Body of pancreas (tissue), 4 donors: Measurements from ENCODE around the gene BICRA. TPM values are rescaled to one million over a fixed set of nuclear protein-coding genes. Genes with fewer than 3 reads are reported as not detected.

Experiments
- ATAC-seq: fragments of 150-250 bp; one replicate; pipeline ENCODE4 v1.9.1; 2016
- DNase-seq, 4 donors: peaks; one replicate each; pipeline ENCODE4 v3.0.0-alpha.2; 2019
- H3K27ac ChIP-seq, 4 donors: fragments of 200-600 bp; sonication (generic); 1 replicate in 3 of 4; 2 replicates in 1 of 4; pipeline versions ENCODE4 v1.5.1 to v1.6.1; 2016 to 2019; ENCODE audit warnings: mild to moderate bottlenecking in 1 of 4, mixed read lengths in 1 of 4, moderate library complexity in 1 of 4
- H3K27me3 ChIP-seq, 2 donors: fragments of 200-600 bp; sonication (generic); one replicate each; pipeline ENCODE4 v1.6.0; 2016; ENCODE audit warnings: mild to moderate bottlenecking in 1 of 2
- H3K36me3 ChIP-seq, 2 donors: fragments of 200-600 bp; sonication (generic); replicated peaks in 1 of 2; 2 replicates each; pipeline ENCODE4 v1.5.1; 2016; ENCODE audit warnings: low read depth in 2 of 2; ENCODE audit not compliant: insufficient read depth in 1 of 2
- H3K4me1 ChIP-seq: fragments of 200-600 bp; sonication (generic); one replicate; pipeline ENCODE4 v1.6.0; 2016
- H3K4me3 ChIP-seq, 2 donors: fragments of 200-600 bp; sonication (generic); 1 replicate in 1 of 2; 2 replicates in 1 of 2; pipeline ENCODE4 v1.5.1; 2016 to 2019
- H3K9me3 ChIP-seq, 3 donors: fragments of 200-600 bp; sonication (generic); 1 replicate in 2 of 3; 2 replicates in 1 of 3; pipeline ENCODE4 v1.5.1; 2016
- POLR2A ChIP-seq, 3 donors: fragments of 450-650 bp; IDR thresholded peaks; one replicate each; pipeline ENCODE4 v1.6.1; 2016; ENCODE audit warnings: antibody characterized with exemption in 3 of 3, mild to moderate bottlenecking in 2 of 3
- WGBS, 2 donors: methylation state at CpG; one replicate each; pipeline ENCODE4 v1.1.5; 2017; 5-methylcytosine and 5-hydroxymethylcytosine counted together
- intact Hi-C: fragments of 100-400 bp; cut with DNase I; formaldehyde crosslinking; loops from one replicate; pipeline ENCODE4 v1.15.1; 2023
- total RNA-seq, 2 donors: library from RNA; depleted of rRNA; stranded (reverse); fragments of >200 nt; gene quantifications; one replicate each; pipeline ENCODE4 v1.1.0, GENCODE V29; 2016
- TF ChIP-seq, protein P1 (sequence below), 7 experiments: fragments of 450-650 bp in 4 of 7; fragments of 200-600 bp in 3 of 7; sonication (generic) in 3 of 7; IDR thresholded peaks; one replicate each; pipeline ENCODE4 v1.5.1; 2016 to 2019; ENCODE audit warnings: antibody characterized with exemption in 7 of 7

BICRA gene
- total RNA-seq, 2 donors from 2014 or later: 2.6 to 26.4 TPM

DNA sequence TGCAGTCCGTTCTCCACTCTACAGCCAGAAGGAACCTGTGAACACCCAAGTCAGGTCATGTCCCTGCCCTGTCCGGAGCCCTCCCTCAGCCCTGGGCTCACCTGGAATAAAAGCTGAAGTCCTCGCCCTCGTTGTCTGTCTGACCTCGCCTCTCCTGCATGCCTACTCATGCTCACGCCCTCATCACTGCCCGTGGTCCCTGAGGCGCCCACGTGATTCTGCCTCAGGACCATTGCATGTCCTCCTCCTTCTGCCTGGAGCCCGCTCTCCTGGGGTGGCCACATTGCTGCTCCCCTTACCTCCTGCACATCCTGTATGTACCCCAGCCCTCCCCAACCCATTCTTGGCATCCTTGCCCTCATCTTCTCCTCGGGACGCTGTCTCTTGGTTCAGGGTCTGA lies 42.2 kb downstream of the BICRA start:
- ATAC-seq (no peak), DNase-seq (no peak)
- Histone ChIP-seq H3K9me3 (no peaks in the 10 kb centered on the region), H3K36me3 (no peaks in the 10 kb centered on the region), H3K4me3 (no peak overlapping the region), H3K27ac (no peak overlapping the region), H3K27me3 (no peaks in the 10 kb centered on the region), H3K4me1 (peaks cover 13% of the 10 kb centered on the region)
- 95% methylated on average over 12 of the region's 12 CpGs for WGBS, 2 donors
- TF ChIP-seq, protein P1, sequence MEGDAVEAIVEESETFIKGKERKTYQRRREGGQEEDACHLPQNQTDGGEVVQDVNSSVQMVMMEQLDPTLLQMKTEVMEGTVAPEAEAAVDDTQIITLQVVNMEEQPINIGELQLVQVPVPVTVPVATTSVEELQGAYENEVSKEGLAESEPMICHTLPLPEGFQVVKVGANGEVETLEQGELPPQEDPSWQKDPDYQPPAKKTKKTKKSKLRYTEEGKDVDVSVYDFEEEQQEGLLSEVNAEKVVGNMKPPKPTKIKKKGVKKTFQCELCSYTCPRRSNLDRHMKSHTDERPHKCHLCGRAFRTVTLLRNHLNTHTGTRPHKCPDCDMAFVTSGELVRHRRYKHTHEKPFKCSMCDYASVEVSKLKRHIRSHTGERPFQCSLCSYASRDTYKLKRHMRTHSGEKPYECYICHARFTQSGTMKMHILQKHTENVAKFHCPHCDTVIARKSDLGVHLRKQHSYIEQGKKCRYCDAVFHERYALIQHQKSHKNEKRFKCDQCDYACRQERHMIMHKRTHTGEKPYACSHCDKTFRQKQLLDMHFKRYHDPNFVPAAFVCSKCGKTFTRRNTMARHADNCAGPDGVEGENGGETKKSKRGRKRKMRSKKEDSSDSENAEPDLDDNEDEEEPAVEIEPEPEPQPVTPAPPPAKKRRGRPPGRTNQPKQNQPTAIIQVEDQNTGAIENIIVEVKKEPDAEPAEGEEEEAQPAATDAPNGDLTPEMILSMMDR (IDR thresholded peaks at IDR 0.05): no peak
- TF ChIP-seq POLR2A (IDR thresholded peaks at IDR 0.05): no peak
- intact Hi-C loops: loop anchor here (5.0 kb wide), 1 partner anchor 39 kb away; no protein-coding TSS in a partner anchor

DNA sequence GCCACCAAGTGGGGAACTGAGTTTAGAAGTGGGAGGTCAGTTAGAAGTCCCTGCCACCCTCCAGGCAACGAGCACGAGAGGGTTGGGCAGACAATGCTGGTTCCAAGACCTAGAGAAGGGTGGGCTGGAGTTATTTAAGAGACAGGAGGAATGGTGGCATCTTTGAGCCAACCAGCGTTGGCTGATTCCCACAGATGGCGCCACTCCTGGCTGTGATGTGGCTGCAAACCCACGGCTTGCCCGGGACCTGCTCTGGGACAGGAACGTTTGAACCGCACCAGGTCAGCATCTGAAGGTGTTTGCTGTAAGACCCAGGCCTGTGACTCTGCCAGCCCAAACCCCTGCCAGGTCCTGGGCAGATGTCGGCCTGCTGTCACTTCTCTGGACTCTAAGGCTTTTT lies 42.8 kb downstream of the BICRA start:
- Histone ChIP-seq H3K36me3 (no peaks in the 10 kb centered on the region), H3K27me3 (no peaks in the 10 kb centered on the region), H3K4me1 (peaks cover 13% of the 10 kb centered on the region), H3K27ac (no peak overlapping the region), H3K9me3 (no peaks in the 10 kb centered on the region), H3K4me3 (no peak overlapping the region)
- DNase-seq (no peak), ATAC-seq (no peak)
- intact Hi-C loops: loop anchor here (5.0 kb wide), 1 partner anchor 39 kb away; no protein-coding TSS in a partner anchor
- TF ChIP-seq, protein P1 (IDR thresholded peaks at IDR 0.05): no peak
- no peak for TF ChIP-seq POLR2A (IDR thresholded peaks at IDR 0.05)
- WGBS, 2 donors: 79 to 83% methylated on average over 9 of the region's 9 CpGs

DNA sequence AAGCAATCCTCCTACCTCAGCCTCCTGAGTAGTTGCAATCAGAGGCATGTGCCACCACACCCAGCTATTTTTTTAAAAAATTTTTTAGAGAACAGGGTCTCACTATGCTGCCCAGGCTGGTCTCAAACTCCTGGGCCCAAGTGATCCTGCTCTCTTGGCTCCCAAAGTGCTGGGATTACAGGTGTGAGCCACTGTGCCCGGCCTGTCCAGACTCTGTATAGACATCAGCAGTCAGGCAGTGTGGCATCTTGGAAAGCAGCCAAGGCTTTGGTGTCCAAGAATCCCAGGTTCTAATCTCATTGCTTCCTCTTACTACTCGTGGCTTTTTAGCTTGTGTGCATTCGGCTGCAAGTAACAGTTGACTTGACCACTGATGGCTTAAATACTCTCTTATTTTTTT lies 43.4 kb downstream of the BICRA start:
- peaks cover 13% of the 10 kb centered on the region for H3K4me1 ChIP-seq
- H3K27ac ChIP-seq: no peak overlapping the region
- WGBS, 2 donors: 58 to 61% methylated on average over 2 to 3 of the region's 3 CpGs
- intact Hi-C loops: loop anchor here (5.0 kb wide), 1 partner anchor 40 kb away; no protein-coding TSS in a partner anchor
- no peaks in the 10 kb centered on the region for H3K27me3 ChIP-seq
- H3K36me3 ChIP-seq: no peaks in the 10 kb centered on the region
- no peaks in the 10 kb centered on the region for H3K9me3 ChIP-seq
- TF ChIP-seq POLR2A (IDR thresholded peaks at IDR 0.05): no peak
- TF ChIP-seq, protein P1 (IDR thresholded peaks at IDR 0.05): no peak
- no peak for ATAC-seq
- peak in 1 of 4 donors; percentile 39 for DNase-seq
- H3K4me3 ChIP-seq: no peak overlapping the region

GRCh38 chr19:47653856-47654255 lies 44.9 kb downstream of the BICRA start:
- Histone ChIP-seq H3K36me3 (no peaks in the 10 kb centered on the region), H3K27ac (no peak overlapping the region), H3K4me3 (no peak overlapping the region), H3K9me3 (no peaks in the 10 kb centered on the region), H3K4me1 (peaks cover 3% of the 10 kb centered on the region), H3K27me3 (no peaks in the 10 kb centered on the region)
- DNase-seq: no peak
- intact Hi-C loops: loop anchor here (5.0 kb wide), 1 partner anchor 42 kb away; no protein-coding TSS in a partner anchor
- TF ChIP-seq, protein P1 (IDR thresholded peaks at IDR 0.05): no peak
- no peak for TF ChIP-seq POLR2A (IDR thresholded peaks at IDR 0.05)
- 95 to 98% methylated on average over 13 of the region's 13 CpGs for WGBS, 2 donors
- no peak for ATAC-seq

DNA sequence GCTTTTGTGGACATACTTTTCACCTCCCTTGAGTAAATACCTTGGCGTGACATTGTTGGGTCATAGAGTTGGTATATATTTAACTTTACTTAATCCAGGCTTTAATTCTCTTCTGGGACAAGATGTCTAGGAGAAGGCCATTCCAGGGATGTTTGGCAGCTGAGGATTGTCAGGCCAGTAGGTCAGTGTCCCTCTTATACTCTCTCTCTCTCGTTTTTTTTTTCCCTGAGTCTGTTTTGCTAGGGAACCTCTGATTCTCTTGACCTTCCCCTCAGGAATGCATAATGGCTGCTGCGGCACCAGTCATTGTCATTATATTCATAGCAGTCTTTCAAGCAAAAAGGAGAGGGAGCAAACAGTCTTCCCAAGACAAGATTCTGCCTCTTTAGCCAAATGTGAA lies 48.8 kb downstream of the BICRA start:
- TF ChIP-seq POLR2A (IDR thresholded peaks at IDR 0.05): no peak
- TF ChIP-seq, protein P1 (IDR thresholded peaks at IDR 0.05): no peak
- no peak for ATAC-seq
- no peak for DNase-seq
- no peak overlapping the region for H3K27ac ChIP-seq
- no peaks in the 10 kb centered on the region for H3K27me3 ChIP-seq
- no peak overlapping the region for H3K4me3 ChIP-seq
- H3K9me3 ChIP-seq: no peaks in the 10 kb centered on the region
- 83 to 86% methylated on average over 3 of the region's 3 CpGs for WGBS, 2 donors
- peaks cover 6% of the 10 kb centered on the region for H3K4me1 ChIP-seq
- H3K36me3 ChIP-seq: no peaks in the 10 kb centered on the region
- intact Hi-C loops: no loop called here
